GM12878 (cell line): ENCODE measurements around the gene DICER1. TPM values are rescaled to one million over a fixed set of nuclear protein-coding genes. Genes with fewer than 3 reads are reported as not detected.

Experiments used
- ATAC-seq: fragments of 200-7000 bp; cut with Tn5 transposase; 3 replicates; pipeline ENCODE4 v1.9.1; 2020; ENCODE audit warnings: mild to moderate bottlenecking, moderate library complexity
- BruUV-seq: library from RNA; stranded (reverse); fragments of 400-500 nt; replicated peaks from 2 replicates; lab custom pipeline; 2021; lab: Mats Ljungman, UMichigan
- CTCF ChIA-PET: fragments of 300-600 bp; sonication (Branson Sonifier 250); formaldehyde crosslinking; extraction: SDS; loops from one replicate; lab custom pipeline; 2021; ENCODE audit warnings: inconsistent platforms; lab: Yijun Ruan, JAX
- POLR2A ChIA-PET: fragments of 350-600 bp; formaldehyde crosslinking; extraction: SDS; loops from one replicate; lab custom pipeline; 2021; ENCODE audit warnings: inconsistent platforms; lab: Charles Lee
- RAD21 ChIA-PET: fragments of 300-600 bp; sonication (Branson Sonifier 250); formaldehyde crosslinking; loops from one replicate; lab custom pipeline; 2023; ENCODE audit warnings: antibody characterized with exemption; ENCODE audit not compliant: unreplicated experiment; lab: Charles Lee
- SMC1A ChIA-PET: fragments of 300-600 bp; sonication (Branson Sonifier 250); formaldehyde crosslinking; loops from one replicate; lab custom pipeline; 2023; ENCODE audit not compliant: unreplicated experiment, uncharacterized antibody; lab: Charles Lee
- DNase-seq: peaks from one replicate; pipeline ENCODE4 v3.0.0-alpha.2; 2011; ENCODE audit warnings: low read depth, low spot score
- FAIRE-seq: peaks from 3 replicates; lab custom pipeline; 2011; peaks lifted over from hg19 to GRCh38; lab: Jason Lieb, UNC
- H2AFZ ChIP-seq: 2 replicates; pipeline ENCODE4 v1.6.0; 2011; ENCODE audit warnings: low read depth, low read length, control low read depth; ENCODE audit not compliant: control insufficient read depth
- H3K27ac ChIP-seq: 2 replicates; pipeline ENCODE4 v1.5.1; 2011; ENCODE audit warnings: control low read depth; ENCODE audit not compliant: control insufficient read depth, insufficient read depth
- H3K27me3 ChIP-seq, 2 experiments: replicated peaks in 1 of 2; 2 replicates each; pipeline versions ENCODE4 v1.6.0 to v1.6.1; 2011; ENCODE audit warnings: low read length in 1 of 2; ENCODE audit not compliant: control insufficient read depth in 2 of 2, insufficient read depth in 2 of 2
- H3K36me3 ChIP-seq, 2 experiments: 2 replicates each; pipeline ENCODE4 v1.5.1; 2011; ENCODE audit warnings: low read length in 1 of 2; ENCODE audit not compliant: control insufficient read depth in 2 of 2, insufficient read depth in 2 of 2
- H3K4me1 ChIP-seq: 2 replicates; pipeline ENCODE4 v1.6.1; 2011; ENCODE audit warnings: mild to moderate bottlenecking, low read length, moderate library complexity, mixed read lengths; ENCODE audit not compliant: control insufficient read depth, insufficient read depth
- H3K4me2 ChIP-seq: 2 replicates; pipeline ENCODE4 v1.6.0; 2011; ENCODE audit warnings: control low read depth; ENCODE audit not compliant: control insufficient read depth, insufficient read depth
- H3K4me3 ChIP-seq: fragments of 200-600 bp; sonication (generic); 2 replicates; pipeline ENCODE4 v1.5.1; 2016
- H3K79me2 ChIP-seq: 2 replicates; pipeline ENCODE4 v1.6.0; 2011; ENCODE audit warnings: low read length; ENCODE audit not compliant: control insufficient read depth, insufficient read depth
- H3K9ac ChIP-seq: 2 replicates; pipeline ENCODE4 v1.8.0; 2011; ENCODE audit warnings: low read length, control low read depth, mixed read lengths; ENCODE audit not compliant: control insufficient read depth, insufficient read depth
- H3K9me3 ChIP-seq: replicated peaks from 3 replicates; pipeline ENCODE4 v1.5.1; 2011; ENCODE audit warnings: mild to moderate bottlenecking, low read length; ENCODE audit not compliant: control insufficient read depth, insufficient read depth
- H4K20me1 ChIP-seq: 2 replicates; pipeline ENCODE4 v1.6.0; 2011; ENCODE audit not compliant: control insufficient read depth, insufficient read depth
- ATF2 ChIP-seq: IDR thresholded peaks from 2 replicates; pipeline ENCODE4 v1.6.1; 2012; ENCODE audit warnings: low read length, inconsistent platforms
- CBFB ChIP-seq: IDR thresholded peaks from 2 replicates; pipeline ENCODE4 v1.6.1; 2016; ENCODE audit warnings: antibody characterized with exemption, low read depth
- FOXK2 ChIP-seq: fragments of 450-650 bp; IDR thresholded peaks from 2 replicates; pipeline ENCODE4 v1.6.1; 2017; ENCODE audit warnings: mild to moderate bottlenecking, moderate library complexity
- KDM1A ChIP-seq: fragments of 200-600 bp; sonication (generic); IDR thresholded peaks from 2 replicates; pipeline ENCODE4 v1.6.1; 2016; ENCODE audit warnings: borderline replicate concordance
- NR2C1 ChIP-seq: fragments of 450-650 bp; IDR thresholded peaks from 2 replicates; pipeline ENCODE4 v1.6.1; 2017; ENCODE audit warnings: antibody characterized with exemption, mild to moderate bottlenecking, moderate library complexity
- PAX5 ChIP-seq: IDR thresholded peaks from 2 replicates; pipeline ENCODE4 v1.6.1; 2011; ENCODE audit warnings: low read depth, low read length, borderline replicate concordance
- POLR2AphosphoS2 ChIP-seq: IDR thresholded peaks from 2 replicates; pipeline ENCODE4 v1.6.1; 2011; ENCODE audit warnings: low read depth, mild to moderate bottlenecking, low read length, improper control_type of control experiment, moderate library complexity
- STAT3 ChIP-seq: IDR thresholded peaks from 2 replicates; pipeline ENCODE4 v1.6.1; 2011; ENCODE audit warnings: low read depth, low read length, improper control_type of control experiment
- TBL1XR1 ChIP-seq: IDR thresholded peaks from 2 replicates; pipeline ENCODE4 v1.6.1; 2012; ENCODE audit warnings: low read depth, low read length, improper control_type of control experiment
- WRNIP1 ChIP-seq: IDR thresholded peaks from 2 replicates; pipeline ENCODE4 v1.6.1; 2011; ENCODE audit warnings: low read depth, low read length, improper control_type of control experiment, borderline replicate concordance
- ZBED1 ChIP-seq: IDR thresholded peaks from 2 replicates; pipeline ENCODE4 v1.6.1; 2016; ENCODE audit warnings: borderline replicate concordance
- ZNF384 ChIP-seq: IDR thresholded peaks from 2 replicates; pipeline ENCODE4 v1.6.1; 2012; ENCODE audit warnings: low read depth, mild to moderate bottlenecking, low read length, improper control_type of control experiment, borderline replicate concordance
- WGBS: methylation state at CpG from one replicate; pipeline ENCODE4 v1.1.6; 2016; ENCODE audit warnings: low lambda C conversion rate; ENCODE audit not compliant: insufficient replicate concordance, insufficient coverage; ENCODE audit errors: missing lambda C conversion rate; 5-methylcytosine and 5-hydroxymethylcytosine counted together
- in situ Hi-C: fragments of 300-500 bp; cut with MboI; formaldehyde crosslinking; loops from 9 replicates; pipeline ENCODE4 v1.14.3; 2018; ENCODE audit warnings: mixed read lengths
- intact Hi-C: fragments of 100-400 bp; cut with micrococcal nuclease; formaldehyde crosslinking; loops from one replicate; pipeline ENCODE4 v1.14.2; 2022; ENCODE audit not compliant: unreplicated experiment
- polyA plus RNA-seq, 11 experiments: library from polyadenylated mRNA; depleted of rRNA in 4 of 11; unstranded in 6 of 11; stranded (reverse) in 5 of 11; fragments of >200 nt; fragmentation: Nextera tagmentation in 4 of 11; fragmentation: Illumina TruSeq in 1 of 11; extraction: Ambion mirVana in 4 of 11; extraction: Trizol in 1 of 11; gene quantifications; 1 replicate in 1 of 11; 2 replicates in 10 of 11; pipeline versions ENCODE4 v1.2.1 to v1.2.3, GENCODE V29; 2011 to 2016; ENCODE audit warnings: inconsistent platforms in 2 of 11, missing spikeins in 2 of 11, low read depth in 1 of 11
- total RNA-seq, 4 experiments: library from RNA; depleted of rRNA in 3 of 4; stranded (reverse); fragments of >200 nt in 3 of 4; fragmentation: Illumina TruSeq in 1 of 4; extraction: Trizol in 1 of 4; gene quantifications; 2 replicates each; pipeline versions ENCODE4 v1.2.1 to v1.2.3, GENCODE V29; 2013 to 2021
- TF ChIP-seq, protein P1 (sequence below): fragments of 150-350 bp; IDR thresholded peaks from 2 replicates; pipeline ENCODE4 v1.6.1; 2016; ENCODE audit warnings: low read depth, low read length

DICER1 gene
- total and polyA plus RNA-seq, 10 of the 15 experiments (the other 5 are each of a cell fraction or from before 2014, with no cell fraction given) = 6.8 to 70.8 (median 37.1) TPM

- POLR2A ChIA-PET = no interaction called here
- BruUV-seq = no TSS peak
- Histone ChIP-seq H3K27ac (no peak overlapping the region), H2AFZ (no peak overlapping the region), H3K4me1 (no peaks in the 10 kb centered on the region), H3K4me3 (no peak overlapping the region), H3K9me3 (no peaks in the 10 kb centered on the region), H3K27me3 (no peaks in the 10 kb centered on the region), H3K9ac (no peak overlapping the region), H3K79me2 (no peaks in the 10 kb centered on the region), H4K20me1 (no peaks in the 10 kb centered on the region), H3K36me3 (no peaks in the 10 kb centered on the region), H3K4me2 (no peak overlapping the region)
- CTCF ChIA-PET = no interaction called here
- intact Hi-C loops = no loop called here
- ATAC-seq (no peak), FAIRE-seq (no peak), DNase-seq (no peak)
- TF ChIP-seq FOXK2 (no peak), TBL1XR1 (no peak), NR2C1 (no peak), ZBED1 (no peak), WRNIP1 (no peak), ZNF384 (no peak)
- WGBS = 24% methylated on average over 5 of the region's 5 CpGs
- RAD21 ChIA-PET = no interaction called here
- in situ Hi-C loops = no loop called here
- SMC1A ChIA-PET = no interaction called here
These were observed 95.1 kb downstream of the DICER1 start for GRCh38 chr14:95062220-95062619.

DNA sequence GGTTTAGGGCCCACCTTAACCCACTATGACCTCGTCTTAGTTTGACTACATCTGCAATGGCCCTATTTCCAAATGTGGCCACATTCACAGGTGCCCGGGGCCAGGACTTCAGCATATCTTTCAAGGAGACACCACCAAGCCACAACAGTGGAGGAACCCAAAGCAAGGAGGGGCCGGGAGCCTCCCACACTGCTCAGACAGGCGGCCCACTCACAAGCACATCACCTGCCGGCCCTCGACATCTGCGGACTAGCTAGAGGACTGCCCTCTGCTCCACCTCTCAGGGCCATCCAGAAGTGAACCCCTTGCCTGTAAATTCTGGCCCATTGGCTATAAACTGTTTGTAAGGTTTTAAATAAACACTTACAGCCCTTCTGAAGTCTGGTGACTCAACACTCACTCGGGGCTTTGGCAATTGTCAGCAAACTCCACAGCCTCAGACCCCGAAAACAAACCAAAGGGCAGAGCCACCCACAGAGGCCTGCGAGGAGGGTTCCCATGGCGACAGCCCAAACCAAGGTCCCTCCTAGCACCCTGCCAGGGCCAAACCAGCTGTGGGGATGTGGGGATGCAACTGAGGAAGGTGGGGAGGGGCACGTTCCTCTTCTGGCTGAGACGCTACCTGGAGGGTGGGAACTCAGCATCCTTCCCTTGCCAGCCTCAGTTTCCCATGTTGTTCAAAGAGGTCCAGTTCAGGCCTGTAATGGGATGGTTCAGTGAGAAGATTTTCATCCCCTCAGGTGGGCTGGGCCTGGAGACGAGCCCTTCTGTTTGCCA is 95.8 kb downstream of the DICER1 start:
- no peak for DNase-seq
- no TSS peak for BruUV-seq
- TF ChIP-seq, protein P1, sequence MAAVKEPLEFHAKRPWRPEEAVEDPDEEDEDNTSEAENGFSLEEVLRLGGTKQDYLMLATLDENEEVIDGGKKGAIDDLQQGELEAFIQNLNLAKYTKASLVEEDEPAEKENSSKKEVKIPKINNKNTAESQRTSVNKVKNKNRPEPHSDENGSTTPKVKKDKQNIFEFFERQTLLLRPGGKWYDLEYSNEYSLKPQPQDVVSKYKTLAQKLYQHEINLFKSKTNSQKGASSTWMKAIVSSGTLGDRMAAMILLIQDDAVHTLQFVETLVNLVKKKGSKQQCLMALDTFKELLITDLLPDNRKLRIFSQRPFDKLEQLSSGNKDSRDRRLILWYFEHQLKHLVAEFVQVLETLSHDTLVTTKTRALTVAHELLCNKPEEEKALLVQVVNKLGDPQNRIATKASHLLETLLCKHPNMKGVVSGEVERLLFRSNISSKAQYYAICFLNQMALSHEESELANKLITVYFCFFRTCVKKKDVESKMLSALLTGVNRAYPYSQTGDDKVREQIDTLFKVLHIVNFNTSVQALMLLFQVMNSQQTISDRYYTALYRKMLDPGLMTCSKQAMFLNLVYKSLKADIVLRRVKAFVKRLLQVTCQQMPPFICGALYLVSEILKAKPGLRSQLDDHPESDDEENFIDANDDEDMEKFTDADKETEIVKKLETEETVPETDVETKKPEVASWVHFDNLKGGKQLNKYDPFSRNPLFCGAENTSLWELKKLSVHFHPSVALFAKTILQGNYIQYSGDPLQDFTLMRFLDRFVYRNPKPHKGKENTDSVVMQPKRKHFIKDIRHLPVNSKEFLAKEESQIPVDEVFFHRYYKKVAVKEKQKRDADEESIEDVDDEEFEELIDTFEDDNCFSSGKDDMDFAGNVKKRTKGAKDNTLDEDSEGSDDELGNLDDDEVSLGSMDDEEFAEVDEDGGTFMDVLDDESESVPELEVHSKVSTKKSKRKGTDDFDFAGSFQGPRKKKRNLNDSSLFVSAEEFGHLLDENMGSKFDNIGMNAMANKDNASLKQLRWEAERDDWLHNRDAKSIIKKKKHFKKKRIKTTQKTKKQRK = no peak
- TF ChIP-seq ATF2 (no peak), KDM1A (no peak), CBFB (no peak), STAT3 (no peak), POLR2AphosphoS2 (no peak), PAX5 (no peak)

More for the DNA sequence above, 95.8 kb downstream of the DICER1 start:
- POLR2A ChIA-PET = interaction anchor here (0.5 kb wide), 1 partner anchor 11 kb away, joined by 3 read pairs; no protein-coding TSS in a partner anchor
- WGBS = 42% methylated on average over 14 of the region's 14 CpGs
- no peak overlapping the region for H3K9ac ChIP-seq
- H2AFZ ChIP-seq = no peak overlapping the region
- H3K27me3 ChIP-seq = no peaks in the 10 kb centered on the region
- H4K20me1 ChIP-seq = no peaks in the 10 kb centered on the region
- no peak for FAIRE-seq
- in situ Hi-C loops (no loop called here), intact Hi-C loops (no loop called here)
- no peak overlapping the region for H3K4me3 ChIP-seq
- SMC1A ChIA-PET = no interaction called here
- H3K4me1 ChIP-seq = no peaks in the 10 kb centered on the region
- RAD21 ChIA-PET = no interaction called here
- H3K36me3 ChIP-seq = no peaks in the 10 kb centered on the region
- no peaks in the 10 kb centered on the region for H3K9me3 ChIP-seq
- no peak for ATAC-seq
- no peaks in the 10 kb centered on the region for H3K79me2 ChIP-seq
- no peak overlapping the region for H3K4me2 ChIP-seq
- CTCF ChIA-PET = no interaction called here
- no peak overlapping the region for H3K27ac ChIP-seq
